ENCODE results near the gene ECE2. TPM values are rescaled to one million over a fixed set of nuclear protein-coding genes. Genes with fewer than 3 reads are reported as not detected.

ECE2 gene
- total RNA-seq, 1 donor from 2014 or later, result not detected

DNA sequence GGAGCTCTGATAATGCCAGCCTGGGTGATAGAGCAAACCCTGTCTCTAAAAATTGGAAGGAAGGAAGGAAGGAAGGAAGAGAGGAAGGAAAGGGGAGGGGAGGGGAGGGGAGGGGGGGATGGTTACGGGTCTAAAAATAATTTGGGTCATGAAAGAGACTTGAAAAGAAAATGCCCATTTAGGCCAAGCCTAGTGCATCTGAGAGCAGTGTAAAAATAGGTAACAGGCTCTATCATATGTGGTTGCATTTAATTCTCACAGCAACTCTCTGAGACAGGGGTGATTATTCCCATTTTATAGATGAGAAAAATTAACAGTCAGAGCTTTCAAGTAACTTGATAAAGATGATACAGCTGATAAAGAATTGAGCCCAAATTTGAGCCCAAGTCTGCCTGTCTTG lies 3.6 kb upstream of the ECE2 start:
- TF ChIP-seq, protein P1, sequence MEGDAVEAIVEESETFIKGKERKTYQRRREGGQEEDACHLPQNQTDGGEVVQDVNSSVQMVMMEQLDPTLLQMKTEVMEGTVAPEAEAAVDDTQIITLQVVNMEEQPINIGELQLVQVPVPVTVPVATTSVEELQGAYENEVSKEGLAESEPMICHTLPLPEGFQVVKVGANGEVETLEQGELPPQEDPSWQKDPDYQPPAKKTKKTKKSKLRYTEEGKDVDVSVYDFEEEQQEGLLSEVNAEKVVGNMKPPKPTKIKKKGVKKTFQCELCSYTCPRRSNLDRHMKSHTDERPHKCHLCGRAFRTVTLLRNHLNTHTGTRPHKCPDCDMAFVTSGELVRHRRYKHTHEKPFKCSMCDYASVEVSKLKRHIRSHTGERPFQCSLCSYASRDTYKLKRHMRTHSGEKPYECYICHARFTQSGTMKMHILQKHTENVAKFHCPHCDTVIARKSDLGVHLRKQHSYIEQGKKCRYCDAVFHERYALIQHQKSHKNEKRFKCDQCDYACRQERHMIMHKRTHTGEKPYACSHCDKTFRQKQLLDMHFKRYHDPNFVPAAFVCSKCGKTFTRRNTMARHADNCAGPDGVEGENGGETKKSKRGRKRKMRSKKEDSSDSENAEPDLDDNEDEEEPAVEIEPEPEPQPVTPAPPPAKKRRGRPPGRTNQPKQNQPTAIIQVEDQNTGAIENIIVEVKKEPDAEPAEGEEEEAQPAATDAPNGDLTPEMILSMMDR (conservative IDR thresholded peaks at IDR 0.05), result no peak
- Mint-ChIP-seq H3K27me3 (peaks cover 58% of the 10 kb centered on the region), H3K9me3 (no peaks in the 10 kb centered on the region), H3K4me3 (no peak overlapping the region), H3K36me3 (no peaks in the 10 kb centered on the region), H3K4me1 (ENCODE audit: unreplicated experiment) (no peaks in the 10 kb centered on the region), H3K27ac (no peak overlapping the region)
- no peak for DNase-seq (ENCODE audit: extremely low spot score, unreplicated experiment)

DNA sequence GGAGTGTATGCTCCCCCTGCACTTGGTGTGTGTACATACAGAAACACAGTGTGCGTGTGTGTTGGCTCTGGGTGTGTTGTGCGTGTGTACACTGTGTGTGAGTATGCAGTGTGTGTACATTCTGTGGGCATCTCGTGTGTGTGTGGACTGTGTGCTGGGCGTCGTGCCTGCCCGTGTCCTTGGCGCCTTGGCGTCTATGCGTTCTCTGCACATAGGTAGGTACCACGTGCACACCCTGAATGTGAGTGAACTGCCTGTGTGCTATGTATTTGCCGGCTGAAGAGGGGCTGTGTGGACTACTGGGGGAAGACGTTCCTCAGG lies 481 bp upstream of the ECE2 start:
- Mint-ChIP-seq H3K27me3 (peaks cover 74% of the 10 kb centered on the region), H3K4me3 (no peak overlapping the region), H3K4me1 (ENCODE audit: unreplicated experiment) (no peaks in the 10 kb centered on the region), H3K36me3 (no peaks in the 10 kb centered on the region), H3K9me3 (no peaks in the 10 kb centered on the region), H3K27ac (no peak overlapping the region)
- TF ChIP-seq, protein P1 (conservative IDR thresholded peaks at IDR 0.05), result no peak
- no peak for DNase-seq (ENCODE audit: extremely low spot score, unreplicated experiment)

DNA sequence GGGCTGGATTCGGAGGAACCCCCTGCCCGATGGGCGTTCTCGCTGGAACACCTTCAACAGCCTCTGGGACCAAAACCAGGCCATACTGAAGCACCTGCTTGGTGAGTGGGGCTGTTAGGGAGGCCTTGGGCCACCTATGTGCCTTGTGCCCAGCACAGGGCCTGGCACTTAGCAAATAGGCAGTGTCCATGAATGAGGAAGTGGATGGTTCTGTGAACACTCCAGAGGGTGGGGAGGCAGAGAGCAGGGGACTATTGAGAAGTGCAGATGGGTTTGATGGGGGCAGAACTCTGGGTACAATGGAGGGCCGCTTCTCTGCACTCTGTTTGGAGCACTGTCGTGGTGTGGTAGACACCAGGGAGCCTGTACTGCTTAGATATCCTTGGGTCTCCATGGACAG lies 1.5 kb downstream of the ECE2 start:
- Mint-ChIP-seq H3K4me1 (ENCODE audit: unreplicated experiment) (no peaks in the 10 kb centered on the region), H3K36me3 (no peaks in the 10 kb centered on the region)

DNA sequence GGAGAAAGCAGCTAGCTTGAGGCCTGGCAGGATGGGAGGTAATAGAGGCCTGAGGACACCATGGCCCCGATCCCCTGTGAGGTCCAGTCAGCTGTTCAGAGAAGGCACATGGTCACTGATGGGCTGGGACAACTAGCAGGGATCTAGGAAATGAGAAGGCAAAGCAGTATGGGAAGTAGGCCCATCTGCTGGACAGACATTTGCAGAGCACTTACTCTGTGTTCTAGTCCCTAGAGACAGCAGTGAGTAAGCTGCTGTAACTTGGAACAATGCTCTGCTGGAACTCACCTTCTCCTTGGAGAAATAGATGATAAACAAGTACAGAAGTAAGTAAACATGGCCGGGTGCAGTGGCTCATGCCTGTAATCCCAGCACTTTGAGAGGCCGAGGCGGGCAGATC lies 7.1 kb downstream of the ECE2 start:
- DNase-seq (ENCODE audit: extremely low spot score, unreplicated experiment), result no peak
- no peaks in the 10 kb centered on the region for H3K9me3 Mint-ChIP-seq
- no peaks in the 10 kb centered on the region for H3K36me3 Mint-ChIP-seq
- no peak overlapping the region for H3K27ac Mint-ChIP-seq
- H3K4me1 Mint-ChIP-seq (ENCODE audit: unreplicated experiment), result peaks cover 5% of the 10 kb centered on the region
- TF ChIP-seq, protein P1 (conservative IDR thresholded peaks at IDR 0.05), result no peak
- peaks cover 70% of the 10 kb centered on the region for H3K27me3 Mint-ChIP-seq
- no peak overlapping the region for H3K4me3 Mint-ChIP-seq

More for the DNA sequence above, 1.5 kb downstream of the ECE2 start:
- H3K9me3 Mint-ChIP-seq, result no peaks in the 10 kb centered on the region
- DNase-seq (ENCODE audit: extremely low spot score, unreplicated experiment), result no peak
- TF ChIP-seq, protein P1 (conservative IDR thresholded peaks at IDR 0.05), result no peak
- H3K27me3 Mint-ChIP-seq, result peaks cover 77% of the 10 kb centered on the region
- no peak overlapping the region for H3K27ac Mint-ChIP-seq
- H3K4me3 Mint-ChIP-seq, result no peak overlapping the region

DNA sequence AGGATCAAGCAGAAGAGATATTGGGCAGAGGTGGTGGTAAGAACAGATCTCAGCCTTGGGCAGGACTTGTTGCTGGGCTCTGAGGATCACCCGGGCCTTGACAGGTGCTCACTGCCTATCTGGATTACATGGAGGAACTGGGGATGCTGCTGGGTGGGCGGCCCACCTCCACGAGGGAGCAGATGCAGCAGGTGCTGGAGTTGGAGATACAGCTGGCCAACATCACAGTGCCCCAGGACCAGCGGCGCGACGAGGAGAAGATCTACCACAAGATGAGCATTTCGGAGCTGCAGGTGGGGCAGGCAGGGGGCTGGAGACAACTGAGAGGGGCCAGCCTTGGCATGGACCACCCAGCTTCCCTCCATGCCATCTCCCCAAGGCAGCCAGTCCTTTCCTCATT lies 7.9 kb downstream of the ECE2 start:
- peaks cover 5% of the 10 kb centered on the region for H3K4me1 Mint-ChIP-seq (ENCODE audit: unreplicated experiment)
- H3K36me3 Mint-ChIP-seq, result no peaks in the 10 kb centered on the region
- peaks cover 67% of the 10 kb centered on the region for H3K27me3 Mint-ChIP-seq
- H3K27ac Mint-ChIP-seq, result no peak overlapping the region
- no peak overlapping the region for H3K4me3 Mint-ChIP-seq
- TF ChIP-seq, protein P1 (conservative IDR thresholded peaks at IDR 0.05), result no peak
- no peaks in the 10 kb centered on the region for H3K9me3 Mint-ChIP-seq
- no peak for DNase-seq (ENCODE audit: extremely low spot score, unreplicated experiment)

DNA sequence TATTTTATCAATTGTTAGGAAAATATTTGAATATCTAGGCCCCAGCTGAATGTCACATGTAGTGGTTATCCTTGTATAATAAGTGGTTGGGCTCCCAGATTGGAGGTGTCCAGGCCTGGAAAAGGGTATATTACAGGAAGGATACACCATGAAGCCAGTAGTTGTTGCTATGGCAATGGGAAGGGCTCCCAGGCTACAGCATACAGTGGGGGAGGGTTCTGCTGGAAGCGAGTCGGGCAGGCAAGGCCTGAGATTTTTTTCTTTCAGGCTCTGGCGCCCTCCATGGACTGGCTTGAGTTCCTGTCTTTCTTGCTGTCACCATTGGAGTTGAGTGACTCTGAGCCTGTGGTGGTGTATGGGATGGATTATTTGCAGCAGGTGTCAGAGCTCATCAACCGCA lies 8.9 kb downstream of the ECE2 start:
- no peak overlapping the region for H3K4me3 Mint-ChIP-seq
- DNase-seq (ENCODE audit: extremely low spot score, unreplicated experiment), result no peak
- peak overlapping the region; percentile 17 for H3K27ac Mint-ChIP-seq
- no peaks in the 10 kb centered on the region for H3K9me3 Mint-ChIP-seq
- H3K36me3 Mint-ChIP-seq, result no peaks in the 10 kb centered on the region
- H3K27me3 Mint-ChIP-seq, result peaks cover 70% of the 10 kb centered on the region
- TF ChIP-seq, protein P1 (conservative IDR thresholded peaks at IDR 0.05), result peak; percentile 70
- peaks cover 5% of the 10 kb centered on the region for H3K4me1 Mint-ChIP-seq (ENCODE audit: unreplicated experiment)
